Thymus (tissue), 11 donors: ENCODE measurements around the gene SIK3. TPM values are rescaled to one million over a fixed set of nuclear protein-coding genes. Genes with fewer than 3 reads are reported as not detected.

ENCODE experiments used
- DNase-seq, 9 donors: peaks; one replicate each; pipeline ENCODE4 v3.0.0-alpha.2; 2013; ENCODE audit warnings: low spot score in 9 of 9, low read depth in 6 of 9, missing footprints in 1 of 9
- H3K27ac ChIP-seq, 2 donors: one replicate each; pipeline ENCODE4 v1.5.1; 2013; ENCODE audit warnings: control low read depth in 1 of 2, low read depth in 1 of 2, low read length in 1 of 2, mild to moderate bottlenecking in 1 of 2, moderate library complexity in 1 of 2
- H3K27me3 ChIP-seq, 2 donors: one replicate each; pipeline ENCODE4 v1.5.1; 2013; ENCODE audit warnings: low read length in 1 of 2; ENCODE audit not compliant: control insufficient read depth in 2 of 2, insufficient read depth in 1 of 2
- H3K36me3 ChIP-seq, 2 donors: one replicate each; pipeline ENCODE4 v1.5.1; 2013; ENCODE audit warnings: low read length in 1 of 2, mild to moderate bottlenecking in 1 of 2, moderate library complexity in 1 of 2; ENCODE audit not compliant: control insufficient read depth in 2 of 2, insufficient read depth in 2 of 2
- H3K4me1 ChIP-seq, 2 donors: one replicate each; pipeline ENCODE4 v1.5.1; 2013; ENCODE audit warnings: low read length in 2 of 2; ENCODE audit not compliant: control insufficient read depth in 2 of 2, insufficient read depth in 2 of 2
- H3K4me3 ChIP-seq, 2 donors: one replicate each; pipeline ENCODE4 v1.5.1; 2013; ENCODE audit warnings: low read length in 2 of 2, control low read depth in 1 of 2, mild to moderate bottlenecking in 1 of 2
- H3K9me3 ChIP-seq, 2 donors: one replicate each; pipeline ENCODE4 v1.5.1; 2013; ENCODE audit warnings: low read length in 1 of 2, mild to moderate bottlenecking in 1 of 2; ENCODE audit not compliant: control insufficient read depth in 2 of 2, insufficient read depth in 1 of 2
- WGBS: extraction: QIAGEN DNeasy Blood & Tissue Kit; methylation state at CpG from one replicate; pipeline ENCODE4 v1.1.7; 2013; 5-methylcytosine and 5-hydroxymethylcytosine counted together
- polyA plus RNA-seq: library from polyadenylated mRNA; stranded (reverse); fragments of 200-250 nt; gene quantifications from one replicate; pipeline ENCODE4 v1.2.3, GENCODE V29; 2013
- total RNA-seq: library from RNA; stranded (reverse); fragments of 120-200 nt; gene quantifications from one replicate; pipeline ENCODE4 v1.2.4, GENCODE V29; 2013
- donor health status: healthy.

The SIK3 gene
- total and polyA plus RNA-seq, 2 donors = 10.3 to 12.2 TPM

DNA sequence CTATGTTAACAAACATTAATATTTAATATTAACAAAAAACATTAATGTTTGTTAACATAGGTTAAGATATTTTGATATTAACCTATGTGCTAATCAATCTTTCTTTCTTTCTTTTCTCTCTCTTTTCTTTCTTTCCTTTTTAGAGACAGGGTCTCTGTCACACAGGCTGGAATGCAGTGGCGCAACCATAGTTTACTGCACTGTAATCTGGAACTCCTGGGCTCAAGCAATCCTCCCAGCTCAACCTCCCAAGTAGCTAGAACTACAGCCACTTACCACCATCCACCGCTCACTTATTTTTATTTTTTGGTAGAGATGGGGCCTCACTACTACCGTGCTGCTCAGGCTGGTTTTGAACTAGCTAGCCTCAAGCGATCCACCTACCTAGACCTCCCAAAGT is 13.2 kb downstream of the SIK3 start:
- Histone ChIP-seq H3K27me3 (no peaks in the 10 kb centered on the region), H3K36me3 (peaks cover 0 to 4% of the 10 kb centered on the region in 2 donors), H3K9me3 (no peaks in the 10 kb centered on the region), H3K4me1 (peaks cover 12% of the 10 kb centered on the region in 2 donors), H3K27ac (no peak overlapping the region), H3K4me3 (no peak overlapping the region)
- DNase-seq = no peak
- WGBS = 98% methylated on average over 4 of the region's 4 CpGs

DNA sequence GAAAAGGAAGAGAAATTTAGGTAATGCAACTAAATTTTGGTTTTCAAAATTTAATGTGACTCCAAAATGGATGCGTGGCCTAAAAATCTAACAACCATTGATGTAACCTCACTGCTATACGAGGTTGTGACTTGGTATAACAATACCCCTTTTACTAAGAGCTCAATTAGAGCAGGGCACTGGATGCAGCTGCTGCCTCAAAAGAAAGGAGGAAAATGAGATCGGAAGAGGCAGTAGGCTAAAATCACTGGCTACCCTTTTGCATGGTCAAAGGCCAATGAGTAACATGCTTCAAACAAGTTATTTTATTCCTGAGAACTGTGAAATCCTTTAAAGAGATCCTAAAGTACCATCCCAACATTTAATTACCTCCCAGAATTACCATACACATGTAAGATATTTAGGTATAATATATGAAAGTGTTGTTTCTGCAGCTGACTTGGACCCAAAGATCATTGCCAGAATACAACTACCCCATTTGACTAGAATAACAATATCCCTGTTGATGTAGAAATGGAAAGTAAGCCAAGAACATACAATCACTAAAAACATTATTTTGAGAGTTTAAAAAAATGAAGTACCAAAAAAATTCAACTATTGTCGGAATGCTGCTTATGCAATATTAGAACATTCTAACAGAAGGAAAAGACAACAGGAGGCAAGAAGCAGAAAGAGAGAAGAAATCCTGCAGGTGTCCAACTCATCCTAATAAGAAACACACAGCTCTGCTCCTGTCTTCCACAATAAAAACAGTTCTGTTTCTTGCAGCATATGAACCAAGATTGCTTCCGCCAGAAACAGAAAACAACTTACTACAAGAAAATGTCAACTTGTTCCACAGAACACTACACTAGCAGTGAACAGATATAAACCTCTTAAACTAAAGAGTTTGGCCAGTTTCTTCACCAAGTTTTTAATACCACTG is 15.0 kb downstream of the SIK3 start:
- H3K4me3 ChIP-seq = no peak overlapping the region
- 95% methylated on average over 5 of the region's 5 CpGs for WGBS
- DNase-seq = no peak
- H3K27me3 ChIP-seq = no peaks in the 10 kb centered on the region
- H3K36me3 ChIP-seq = peaks cover 0 to 4% of the 10 kb centered on the region in 2 donors
- peaks cover 12 to 16% of the 10 kb centered on the region in 2 donors for H3K4me1 ChIP-seq
- H3K27ac ChIP-seq = no peak overlapping the region
- no peaks in the 10 kb centered on the region for H3K9me3 ChIP-seq

DNA sequence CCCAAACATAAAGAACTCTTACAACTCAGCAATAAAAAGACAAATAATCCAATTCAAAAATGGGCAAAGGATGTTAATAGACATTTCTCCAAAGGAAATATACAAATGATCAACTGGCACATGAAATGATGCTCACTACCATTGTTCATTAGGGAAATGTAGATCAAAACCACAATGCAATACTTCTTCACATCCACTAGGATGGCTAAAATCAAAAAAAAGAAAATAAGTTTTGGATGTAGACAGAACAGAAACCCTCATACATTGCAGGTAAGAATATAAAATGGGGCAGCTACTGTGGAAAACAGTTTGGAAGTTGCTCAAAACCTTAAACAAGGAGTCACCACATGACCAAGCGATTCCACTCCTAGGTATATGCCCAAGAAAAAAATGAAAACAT is 16.3 kb downstream of the SIK3 start:
- Histone ChIP-seq H3K9me3 (no peaks in the 10 kb centered on the region), H3K27ac (no peak overlapping the region), H3K36me3 (peaks cover 0 to 4% of the 10 kb centered on the region in 2 donors), H3K4me3 (no peak overlapping the region), H3K4me1 (peaks cover 5 to 10% of the 10 kb centered on the region in 2 donors), H3K27me3 (no peaks in the 10 kb centered on the region)
- 100% methylated on average over 1 of the region's 1 CpG for WGBS
- no peak for DNase-seq

DNA sequence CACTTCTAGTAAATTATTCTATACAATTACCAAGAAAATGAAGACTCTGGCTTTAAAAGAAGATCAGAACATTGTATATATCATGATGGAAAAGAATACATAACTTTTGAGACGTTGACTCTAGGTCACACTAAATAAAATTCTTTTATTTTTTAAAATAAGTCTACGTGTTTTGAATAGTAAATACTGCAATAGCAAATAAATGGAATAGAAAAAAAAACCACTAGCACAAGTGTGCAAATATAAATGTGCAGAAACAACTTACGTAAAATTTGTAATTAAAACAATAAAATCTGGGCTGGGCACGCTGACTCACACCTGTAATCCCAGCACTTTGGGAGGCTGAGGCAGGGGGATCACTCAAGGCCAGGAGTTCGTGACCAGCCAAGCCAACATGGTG is 17.9 kb downstream of the SIK3 start:
- peaks cover 5 to 11% of the 10 kb centered on the region in 2 donors for H3K4me1 ChIP-seq
- DNase-seq = no peak
- no peak overlapping the region for H3K4me3 ChIP-seq
- no peaks in the 10 kb centered on the region for H3K27me3 ChIP-seq
- H3K9me3 ChIP-seq = no peaks in the 10 kb centered on the region
- peaks cover 0 to 3% of the 10 kb centered on the region in 2 donors for H3K36me3 ChIP-seq
- no peak overlapping the region for H3K27ac ChIP-seq
- WGBS = 97% methylated on average over 5 of the region's 5 CpGs

DNA sequence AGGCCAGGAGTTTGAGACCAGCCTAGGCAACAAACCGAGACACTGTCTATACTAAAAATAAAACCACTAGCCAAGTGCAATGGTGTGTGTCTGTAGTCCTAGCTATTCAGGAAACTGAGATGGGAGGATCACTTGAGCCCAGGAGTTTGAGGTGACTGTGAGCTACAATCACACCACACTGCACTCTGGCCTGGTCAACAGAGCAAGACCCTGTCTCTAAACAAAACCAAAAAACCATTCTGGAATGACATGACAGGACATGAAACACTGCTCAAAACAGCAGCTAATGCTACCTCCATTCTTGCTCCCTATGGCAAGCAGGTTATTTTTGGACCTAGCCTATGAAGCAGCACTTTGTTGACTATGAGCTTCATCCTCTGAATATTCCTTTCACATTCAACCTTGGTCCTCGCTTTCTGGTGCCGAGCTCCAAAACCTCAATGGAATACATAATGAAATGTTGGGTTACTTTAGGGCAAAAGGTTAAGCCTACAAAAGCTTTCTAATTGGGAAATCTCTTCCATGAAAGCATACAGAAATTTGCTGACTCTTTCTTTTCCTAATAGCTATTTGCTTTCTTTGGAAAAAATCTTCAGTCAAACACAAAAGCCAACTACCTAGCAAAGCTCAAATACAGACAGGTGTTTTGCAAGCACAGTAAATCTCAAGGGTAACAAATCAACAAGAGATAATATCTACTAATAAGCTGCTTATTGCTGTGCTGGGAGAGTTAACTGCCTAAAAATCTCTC is 21.1 kb downstream of the SIK3 start:
- no peak for DNase-seq
- Histone ChIP-seq H3K36me3 (no peaks in the 10 kb centered on the region), H3K27ac (no peak overlapping the region), H3K9me3 (no peaks in the 10 kb centered on the region), H3K4me3 (no peak overlapping the region), H3K4me1 (peaks cover 3 to 11% of the 10 kb centered on the region in 2 donors), H3K27me3 (no peaks in the 10 kb centered on the region)
- WGBS = 88% methylated on average over 3 of the region's 3 CpGs

DNA sequence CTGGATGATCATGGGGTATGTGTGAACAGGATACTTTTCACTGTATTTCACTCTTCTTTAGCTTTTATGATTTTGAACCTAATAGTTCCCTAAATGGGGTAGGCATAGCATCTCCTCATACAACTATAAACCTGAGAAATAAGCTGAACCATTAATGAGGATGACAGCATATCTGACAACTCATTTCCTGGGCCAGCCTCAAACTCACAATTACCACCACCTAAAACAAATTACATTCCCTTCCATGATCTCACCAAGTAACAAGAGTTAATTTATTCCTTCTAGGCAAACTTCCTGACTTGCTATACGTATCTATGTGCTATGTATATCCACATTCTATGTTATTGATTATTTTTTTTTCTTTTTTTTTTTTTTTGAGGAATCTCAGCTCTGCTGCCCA is 23.0 kb downstream of the SIK3 start:
- H3K36me3 ChIP-seq = no peaks in the 10 kb centered on the region
- DNase-seq = no peak
- H3K27ac ChIP-seq = no peak overlapping the region
- H3K4me1 ChIP-seq = peaks cover 3 to 11% of the 10 kb centered on the region in 2 donors
- no peak overlapping the region for H3K4me3 ChIP-seq
- no peaks in the 10 kb centered on the region for H3K9me3 ChIP-seq
- no peaks in the 10 kb centered on the region for H3K27me3 ChIP-seq
- 96% methylated on average over 1 of the region's 1 CpG for WGBS

DNA sequence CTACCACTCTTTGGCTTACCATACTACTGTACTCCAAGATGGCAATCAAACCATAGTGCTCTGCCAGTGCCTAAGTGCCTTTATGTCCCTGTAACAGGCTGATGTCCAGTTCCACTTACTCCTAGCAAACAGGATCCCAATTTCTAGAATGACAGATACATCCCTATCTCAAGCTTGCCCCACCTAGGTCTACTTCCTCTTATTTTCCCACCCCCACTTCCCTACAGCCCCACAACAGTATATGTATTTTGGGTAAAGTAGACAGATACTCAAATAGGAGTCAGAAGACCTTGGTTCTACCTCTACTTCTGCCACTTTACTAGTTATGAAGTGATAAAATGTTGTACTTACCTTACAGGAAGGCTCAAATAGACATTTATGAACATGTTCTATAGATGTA is 24.1 kb downstream of the SIK3 start:
- peaks cover 3 to 11% of the 10 kb centered on the region in 2 donors for H3K4me1 ChIP-seq
- H3K36me3 ChIP-seq = no peaks in the 10 kb centered on the region
- no peaks in the 10 kb centered on the region for H3K27me3 ChIP-seq
- H3K9me3 ChIP-seq = no peaks in the 10 kb centered on the region
- DNase-seq = no peak
- H3K27ac ChIP-seq = no peak overlapping the region
- no peak overlapping the region for H3K4me3 ChIP-seq

DNA sequence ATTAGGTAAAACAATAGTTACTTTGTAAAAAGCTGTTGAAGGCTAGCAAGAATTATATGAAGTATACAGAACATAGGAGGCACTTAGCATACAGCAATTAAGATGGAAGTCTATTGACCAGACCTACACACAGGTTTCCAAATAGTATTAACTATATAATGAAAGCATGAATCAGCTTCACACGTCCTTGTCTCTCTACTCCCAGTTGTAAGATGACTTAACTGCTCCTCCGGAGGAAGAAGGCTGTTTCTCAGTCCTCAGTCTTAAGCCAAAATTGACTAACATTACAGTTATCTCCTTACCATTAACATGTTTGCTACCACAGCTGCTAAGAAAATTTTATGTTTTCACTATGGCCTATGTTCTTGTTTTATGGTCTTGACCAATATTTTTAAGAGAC is 24.7 kb downstream of the SIK3 start:
- Histone ChIP-seq H3K27ac (no peak overlapping the region), H3K36me3 (no peaks in the 10 kb centered on the region), H3K9me3 (no peaks in the 10 kb centered on the region), H3K4me3 (no peak overlapping the region), H3K27me3 (no peaks in the 10 kb centered on the region), H3K4me1 (peaks cover 3 to 9% of the 10 kb centered on the region in 2 donors)
- 47% methylated on average over 2 of the region's 2 CpGs for WGBS
- no peak for DNase-seq
